Uterus (tissue), 2 donors: ENCODE measurements around the gene ASMT.

Source experiments
- POLR2A ChIP-seq, 2 donors: fragments of 450-650 bp; IDR thresholded peaks; one replicate each; pipeline ENCODE4 v1.6.1; 2016; ENCODE audit warnings: antibody characterized with exemption in 2 of 2, mild to moderate bottlenecking in 1 of 2, moderate library complexity in 1 of 2
- TF ChIP-seq, protein P1 (sequence below), 4 experiments: fragments of 200-600 bp in 2 of 4; fragments of 450-650 bp in 2 of 4; sonication (generic) in 2 of 4; IDR thresholded peaks; one replicate each; pipeline ENCODE4 v1.5.1; 2016 to 2019; ENCODE audit warnings: antibody characterized with exemption in 4 of 4, mild to moderate bottlenecking in 2 of 4, moderate library complexity in 1 of 4

DNA sequence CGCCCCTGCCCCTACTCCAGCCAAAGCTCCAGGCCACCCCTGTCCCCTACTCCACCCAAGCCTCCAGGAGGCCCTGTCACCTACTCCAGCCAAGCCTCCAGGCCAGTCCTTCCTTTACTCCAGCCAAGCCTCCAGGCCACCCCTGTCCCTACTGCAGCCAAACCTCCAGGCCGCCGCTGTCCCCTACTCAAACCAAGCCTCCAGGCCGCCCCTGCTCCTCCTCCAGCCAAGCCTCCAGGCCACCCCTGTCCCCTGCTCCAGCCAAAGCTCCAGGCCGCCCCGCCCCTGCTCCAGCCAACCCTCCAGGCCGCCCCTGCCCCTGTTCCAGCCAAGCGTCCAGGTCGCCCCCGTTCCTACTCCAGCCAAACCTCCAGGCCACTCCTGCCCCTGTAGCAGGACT is 5.1 kb upstream of the ASMT start:
- TF ChIP-seq, protein P1, sequence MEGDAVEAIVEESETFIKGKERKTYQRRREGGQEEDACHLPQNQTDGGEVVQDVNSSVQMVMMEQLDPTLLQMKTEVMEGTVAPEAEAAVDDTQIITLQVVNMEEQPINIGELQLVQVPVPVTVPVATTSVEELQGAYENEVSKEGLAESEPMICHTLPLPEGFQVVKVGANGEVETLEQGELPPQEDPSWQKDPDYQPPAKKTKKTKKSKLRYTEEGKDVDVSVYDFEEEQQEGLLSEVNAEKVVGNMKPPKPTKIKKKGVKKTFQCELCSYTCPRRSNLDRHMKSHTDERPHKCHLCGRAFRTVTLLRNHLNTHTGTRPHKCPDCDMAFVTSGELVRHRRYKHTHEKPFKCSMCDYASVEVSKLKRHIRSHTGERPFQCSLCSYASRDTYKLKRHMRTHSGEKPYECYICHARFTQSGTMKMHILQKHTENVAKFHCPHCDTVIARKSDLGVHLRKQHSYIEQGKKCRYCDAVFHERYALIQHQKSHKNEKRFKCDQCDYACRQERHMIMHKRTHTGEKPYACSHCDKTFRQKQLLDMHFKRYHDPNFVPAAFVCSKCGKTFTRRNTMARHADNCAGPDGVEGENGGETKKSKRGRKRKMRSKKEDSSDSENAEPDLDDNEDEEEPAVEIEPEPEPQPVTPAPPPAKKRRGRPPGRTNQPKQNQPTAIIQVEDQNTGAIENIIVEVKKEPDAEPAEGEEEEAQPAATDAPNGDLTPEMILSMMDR (IDR thresholded peaks at IDR 0.05) = no peak
- no peak for TF ChIP-seq POLR2A (IDR thresholded peaks at IDR 0.05)
